Skeletal muscle satellite cell (primary cell): Measurements from ENCODE around the gene NTN4. TPM values are rescaled to one million over a fixed set of nuclear protein-coding genes. Genes with fewer than 3 reads are reported as not detected.

Source experiments
- H3K27me3 ChIP-seq: 2 replicates; pipeline ENCODE4 v1.7.0; 2013; ENCODE audit warnings: low read length; ENCODE audit not compliant: control insufficient read depth, insufficient read depth
- H3K36me3 ChIP-seq: 2 replicates; pipeline ENCODE4 v1.7.0; 2013; ENCODE audit warnings: mild to moderate bottlenecking, control low read depth, low read length; ENCODE audit not compliant: insufficient read depth
- H3K4me1 ChIP-seq: 2 replicates; pipeline ENCODE4 v1.7.0; 2013; ENCODE audit warnings: low read length; ENCODE audit not compliant: control insufficient read depth, insufficient read depth
- H3K4me2 ChIP-seq: 2 replicates; pipeline ENCODE4 v1.7.0; 2013; ENCODE audit warnings: mild to moderate bottlenecking, low read length
- H3K4me3 ChIP-seq: 2 replicates; pipeline ENCODE4 v1.7.0; 2013; ENCODE audit warnings: low read length
- H3K9ac ChIP-seq: 2 replicates; pipeline ENCODE4 v1.7.0; 2013; ENCODE audit warnings: mild to moderate bottlenecking, low read depth, low read length, moderate library complexity
- H3K9me3 ChIP-seq: replicated peaks from 2 replicates; pipeline ENCODE4 v1.7.0; 2013; ENCODE audit warnings: mild to moderate bottlenecking, control low read depth, low read length
- small RNA-seq: library from RNA; depleted of rRNA; stranded (forward); fragments of <200 nt; gene quantifications from one replicate; pipeline ENCODE3, GENCODE V24; 2012

NTN4 gene

GRCh38 chr12:95613021-95613420 lies 177.5 kb downstream of the NTN4 start:
- Histone ChIP-seq H3K4me3 (no peak overlapping the region), H3K36me3 (no peaks in the 10 kb centered on the region), H3K9me3 (no peaks in the 10 kb centered on the region), H3K4me2 (no peak overlapping the region), H3K27me3 (no peaks in the 10 kb centered on the region), H3K4me1 (peaks cover 26% of the 10 kb centered on the region), H3K9ac (no peak overlapping the region)

- Histone ChIP-seq H3K27me3 (no peaks in the 10 kb centered on the region), H3K4me2 (no peak overlapping the region), H3K9me3 (no peaks in the 10 kb centered on the region), H3K36me3 (no peaks in the 10 kb centered on the region), H3K4me3 (no peak overlapping the region), H3K9ac (no peak overlapping the region), H3K4me1 (peaks cover 31% of the 10 kb centered on the region)
These were observed 178.8 kb downstream of the NTN4 start for GRCh38 chr12:95611676-95612309.

GRCh38 chr12:95608252-95609033 lies 182.1 kb downstream of the NTN4 start:
- Histone ChIP-seq H3K4me1 (peaks cover 40% of the 10 kb centered on the region), H3K9me3 (no peaks in the 10 kb centered on the region), H3K36me3 (no peaks in the 10 kb centered on the region), H3K4me3 (peak overlapping the region; percentile 15), H3K9ac (peak overlapping the region; percentile 81), H3K4me2 (peak overlapping the region; percentile 58), H3K27me3 (no peaks in the 10 kb centered on the region)

Small RNAs within 50 kb of the gene (small RNA-seq; reads per million reads assigned to genes)
- gene RF00019 (not detected), gene RNU6-247P (not detected)
